Naive thymus-derived CD8-positive, alpha-beta T cell (primary cell): ENCODE data around the gene RAN. TPM values are rescaled to one million over a fixed set of nuclear protein-coding genes. Genes with fewer than 3 reads are reported as not detected.

ENCODE experiments used
- ATAC-seq, 2 donors: fragments of 150-1000 bp; cut with Tn5 transposase in 1 of 2; sonication (Bioruptor Pico), chemical (Tn5 transposase) in 1 of 2; 1 replicate in 1 of 2; 2 replicates in 1 of 2; pipeline ENCODE4 v1.10.0; 2021; ENCODE audit warnings: mild to moderate bottlenecking in 2 of 2, moderate library complexity in 2 of 2
- POLR2A ChIA-PET: fragments of 350-600 bp; sonication (Branson Sonifier 250); formaldehyde crosslinking; loops from one replicate; lab custom pipeline; 2021; ENCODE audit warnings: antibody characterized with exemption; lab: Charles Lee
- DNase-seq, 10 donors: peaks; one replicate each; pipeline versions ENCODE4 v3.0.0 to v3.0.0-alpha.2; 2020 to 2022
- H3K27ac Mint-ChIP-seq, 10 donors: one replicate each; pipeline ENCODE4 v1.8.0; 2020 to 2022; ENCODE audit warnings: mild to moderate bottlenecking in 10 of 10, mixed read lengths in 10 of 10, moderate library complexity in 4 of 10, inconsistent platforms in 1 of 10
- H3K27me3 Mint-ChIP-seq, 5 donors: one replicate each; pipeline ENCODE4 v1.8.0; 2021 to 2022; ENCODE audit warnings: mixed read lengths in 5 of 5
- H3K36me3 Mint-ChIP-seq, 3 donors: one replicate each; pipeline ENCODE4 v1.8.0; 2020 to 2022; ENCODE audit warnings: mixed read lengths in 3 of 3, mild to moderate bottlenecking in 2 of 3, inconsistent platforms in 1 of 3
- H3K4me1 Mint-ChIP-seq, 4 donors: one replicate each; pipeline ENCODE4 v1.8.0; 2021 to 2022; ENCODE audit warnings: mixed read lengths in 4 of 4
- H3K4me3 Mint-ChIP-seq, 10 donors: one replicate each; pipeline ENCODE4 v1.8.0; 2020 to 2022; ENCODE audit warnings: mild to moderate bottlenecking in 10 of 10, mixed read lengths in 10 of 10, moderate library complexity in 6 of 10, inconsistent platforms in 1 of 10
- H3K9me3 Mint-ChIP-seq, 9 donors: one replicate each; pipeline ENCODE4 v1.8.0; 2020 to 2022; ENCODE audit warnings: mixed read lengths in 9 of 9, mild to moderate bottlenecking in 3 of 9, inconsistent platforms in 1 of 9, moderate library complexity in 1 of 9
- polyA plus RNA-seq, 3 donors: library from polyadenylated mRNA; unstranded; fragments of 300-500 nt; fragmentation: Illumina TruSeq; gene quantifications; one replicate each; pipeline ENCODE4 v1.2.3, GENCODE V29; 2021
- total RNA-seq, 8 experiments: library from RNA in 2 of 8; stranded (reverse) in 2 of 8; gene quantifications; one replicate each; pipeline ENCODE4 v1.2.3 and lab custom pipeline; 2021 to 2026

RAN gene
- total RNA-seq (100 to 1,000 TPM; 325 to 331 TPM), polyA plus RNA-seq (100 to 1,000 TPM; 522 to 578 (median 572) TPM), total RNA-seq (lab: John Stamatoyannopoulos, UW) (180 to 1,117 (median 215) reads per million in 6 experiments)

GRCh38 chr12:130871286-130872178, at the start of gene RAN:
TSS of gene RAN (plus strand) at chr12:130872066. CDS start at chr12:130872594, 528 bp downstream.
- no peaks in the 10 kb centered on the region for H3K9me3 Mint-ChIP-seq
- POLR2A ChIA-PET, result interaction anchor here (2.3 kb wide), 1 partner anchor 32 kb away, joined by 11 read pairs; the partner anchor contains the start of gene STX2
- peak; percentile 75 to 76 for ATAC-seq
- H3K27ac Mint-ChIP-seq, result peak within 1 kb of the TSS; percentile 90 to 98 (median 95)
- H3K27me3 Mint-ChIP-seq, result no peaks in the 10 kb centered on the region
- peaks cover 9 to 41% (median 19%) of the 10 kb centered on the region in 3 donors for H3K36me3 Mint-ChIP-seq
- peak within 1 kb of the TSS; percentile 81 to 94 (median 93) for H3K4me3 Mint-ChIP-seq
- DNase-seq, result peak; percentile 82 to 95 (median 91)
- H3K4me1 Mint-ChIP-seq, result peaks cover 28 to 75% (median 67%) of the 10 kb centered on the region in 4 donors

- Mint-ChIP-seq H3K27me3 (no peaks in the 10 kb centered on the region), H3K4me1 (peaks cover 7 to 31% (median 24%) of the 10 kb centered on the region in 4 donors), H3K36me3 (peaks cover 0 to 25% (median 3%) of the 10 kb centered on the region in 3 donors), H3K4me3 (peak overlapping the region in 2 of 10 donors; percentile 11 to 18), H3K9me3 (no peaks in the 10 kb centered on the region), H3K27ac (peak overlapping the region; percentile 32 to 94 (median 84))
- DNase-seq, result no peak
- POLR2A ChIA-PET, result interaction anchor here (1.1 kb wide), 1 partner anchor 42 kb away, joined by 4 read pairs; no protein-coding TSS in a partner anchor
- ATAC-seq, result no peak
These were observed 46.1 kb upstream of the RAN start for GRCh38 chr12:130825771-130826150.

DNA sequence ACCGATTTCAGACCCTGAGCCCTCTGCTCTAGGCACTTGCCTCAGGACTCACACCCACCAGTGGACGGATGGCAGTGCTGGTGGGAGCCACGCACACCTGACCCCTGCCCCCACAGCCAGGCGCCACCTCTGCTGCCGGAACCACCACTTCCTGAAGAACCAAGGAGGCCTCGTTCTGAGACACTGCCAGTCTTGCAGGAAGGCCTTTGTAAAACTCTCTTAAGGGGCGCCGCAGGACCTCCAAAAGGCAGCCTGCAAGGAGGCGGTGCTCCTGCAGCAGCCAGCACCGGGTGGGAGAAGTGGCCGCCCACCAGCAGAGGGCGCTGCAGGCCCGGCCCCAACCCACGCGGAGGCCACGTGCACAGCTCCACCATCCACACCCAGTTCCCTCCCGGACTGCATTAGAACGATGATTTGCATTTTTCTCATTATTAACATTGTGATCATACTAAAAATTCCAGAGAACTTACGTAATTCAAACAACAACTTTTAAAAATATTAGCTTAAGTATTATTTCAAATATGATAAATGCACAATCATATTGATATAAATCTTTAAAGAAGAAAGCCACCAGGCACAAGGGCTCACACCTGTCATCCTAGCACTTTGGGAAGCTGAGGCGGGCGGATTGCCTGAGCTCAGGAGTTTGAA, 45.6 kb upstream of the RAN start:
- POLR2A ChIA-PET, result interaction anchor here (0.7 to 1.1 kb wide), 2 partner anchors 14 to 42 kb away, joined by 3 to 4 read pairs; no protein-coding TSS in a partner anchor

DNA sequence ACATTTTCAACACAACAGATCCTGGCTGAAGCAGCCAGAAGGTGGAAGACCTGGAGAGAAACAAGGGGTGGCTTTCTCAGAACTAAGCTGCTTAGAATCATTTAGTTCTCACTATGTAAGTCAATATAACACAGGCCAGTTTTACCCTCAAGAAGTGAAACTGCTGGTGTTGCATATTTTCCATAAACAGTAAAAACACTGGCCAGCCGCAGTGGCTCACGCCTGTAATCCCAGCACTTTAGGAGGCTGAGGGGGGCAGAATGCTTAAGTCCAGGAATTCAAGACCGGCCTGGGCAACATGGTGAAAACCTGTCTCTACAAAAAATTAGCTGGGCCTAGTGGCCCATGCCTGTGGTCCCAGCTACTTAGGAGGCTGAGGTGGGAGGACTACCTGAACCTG, 44.4 kb upstream of the RAN start:
- Mint-ChIP-seq H3K4me1 (peaks cover 10 to 38% (median 26%) of the 10 kb centered on the region in 4 donors), H3K4me3 (no peak overlapping the region), H3K27me3 (no peaks in the 10 kb centered on the region), H3K36me3 (peaks cover 0 to 15% (median 3%) of the 10 kb centered on the region in 3 donors), H3K27ac (peak overlapping the region in 8 of 10 donors; percentile 1 to 51 (median 32)), H3K9me3 (no peaks in the 10 kb centered on the region)
- POLR2A ChIA-PET, result interaction anchor here (1.6 kb wide), 1 partner anchor 12 kb away, joined by 5 read pairs; the partner anchor contains the start of gene STX2
- DNase-seq (no peak), ATAC-seq (no peak)

More for the DNA sequence above, 45.6 kb upstream of the RAN start:
- peak overlapping the region in 2 of 10 donors; percentile 11 to 18 for H3K4me3 Mint-ChIP-seq
- peaks cover 7 to 31% (median 24%) of the 10 kb centered on the region in 4 donors for H3K4me1 Mint-ChIP-seq
- H3K27ac Mint-ChIP-seq, result peak overlapping the region; percentile 32 to 94 (median 84)
- no peaks in the 10 kb centered on the region for H3K27me3 Mint-ChIP-seq
- H3K9me3 Mint-ChIP-seq, result no peaks in the 10 kb centered on the region
- DNase-seq (peak; percentile 66 to 91 (median 84)), ATAC-seq (peak; percentile 99 to 100)
- peaks cover 0 to 20% (median 3%) of the 10 kb centered on the region in 3 donors for H3K36me3 Mint-ChIP-seq

DNA sequence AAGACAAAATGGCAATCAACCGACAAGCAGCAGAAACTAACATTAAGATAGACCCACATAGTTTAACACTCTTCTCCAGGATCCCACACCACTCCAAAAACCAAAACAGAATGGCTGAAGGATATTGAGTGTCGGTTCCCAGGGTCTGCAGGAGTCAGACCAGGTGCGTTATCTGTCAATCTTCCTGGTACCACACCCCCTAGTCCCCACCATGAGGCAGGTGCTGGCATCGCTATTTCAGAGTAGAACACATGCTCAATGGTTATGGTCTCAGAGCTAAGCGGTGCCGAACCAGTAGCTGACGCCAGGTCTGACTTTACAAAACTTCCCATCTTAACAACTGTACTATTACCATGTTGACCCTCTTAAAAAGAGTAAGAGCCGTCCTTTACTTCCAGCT, 43.0 kb upstream of the RAN start:
- POLR2A ChIA-PET, result interaction anchor here (1.6 kb wide), 1 partner anchor 10 kb away, joined by 5 read pairs; the partner anchor contains the start of gene STX2
- Mint-ChIP-seq H3K27me3 (no peaks in the 10 kb centered on the region), H3K4me3 (no peak overlapping the region), H3K36me3 (peaks cover 0 to 4% (median 0%) of the 10 kb centered on the region in 3 donors), H3K27ac (peak overlapping the region in 1 of 10 donors; percentile 40), H3K9me3 (no peaks in the 10 kb centered on the region), H3K4me1 (peaks cover 16 to 46% (median 33%) of the 10 kb centered on the region in 4 donors)
- no peak for ATAC-seq
- DNase-seq, result no peak

- H3K36me3 Mint-ChIP-seq, result peaks cover 0 to 2% (median 0%) of the 10 kb centered on the region in 3 donors
- H3K4me3 Mint-ChIP-seq, result no peak overlapping the region
- H3K9me3 Mint-ChIP-seq, result no peaks in the 10 kb centered on the region
- H3K4me1 Mint-ChIP-seq, result peaks cover 16 to 46% (median 35%) of the 10 kb centered on the region in 4 donors
- DNase-seq (no peak), ATAC-seq (no peak)
- H3K27ac Mint-ChIP-seq, result peak overlapping the region in 3 of 10 donors; percentile 11 to 75 (median 40)
- POLR2A ChIA-PET, result no interaction called here
- H3K27me3 Mint-ChIP-seq, result no peaks in the 10 kb centered on the region
These were observed 42.2 kb upstream of the RAN start for GRCh38 chr12:130829391-130830245.

GRCh38 chr12:130830246-130830551, 41.7 kb upstream of the RAN start:
- H3K27ac Mint-ChIP-seq, result peak overlapping the region in 3 of 10 donors; percentile 11 to 69 (median 32)
- H3K36me3 Mint-ChIP-seq, result peaks cover 0 to 2% (median 0%) of the 10 kb centered on the region in 3 donors
- no peak overlapping the region for H3K4me3 Mint-ChIP-seq
- POLR2A ChIA-PET, result no interaction called here
- no peaks in the 10 kb centered on the region for H3K9me3 Mint-ChIP-seq
- H3K27me3 Mint-ChIP-seq, result no peaks in the 10 kb centered on the region
- DNase-seq, result no peak
- no peak for ATAC-seq
- peaks cover 16 to 46% (median 36%) of the 10 kb centered on the region in 4 donors for H3K4me1 Mint-ChIP-seq

DNA sequence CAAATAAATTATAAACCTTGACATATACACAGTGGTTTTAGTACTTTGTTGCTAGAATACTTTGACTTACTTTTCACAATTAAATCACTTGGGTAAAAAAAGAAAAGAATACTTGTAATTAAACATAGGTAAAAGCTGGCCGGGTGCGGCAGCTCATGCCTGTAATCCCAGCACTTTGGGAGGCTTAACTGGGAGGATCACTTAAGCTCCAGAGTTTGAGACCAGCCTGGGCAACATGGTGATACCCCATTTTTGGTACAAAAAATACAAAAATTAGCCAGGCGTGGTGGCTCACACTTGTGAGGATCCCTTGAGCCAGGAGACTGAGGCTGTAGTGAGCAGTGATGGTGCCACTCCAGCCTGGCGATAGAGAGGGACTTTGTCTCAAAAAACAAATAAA, 40.6 kb upstream of the RAN start:
- ATAC-seq (no peak), DNase-seq (no peak)
- no peaks in the 10 kb centered on the region for H3K27me3 Mint-ChIP-seq
- H3K36me3 Mint-ChIP-seq, result peaks cover 0 to 2% (median 0%) of the 10 kb centered on the region in 3 donors
- H3K27ac Mint-ChIP-seq, result no peak overlapping the region
- peaks cover 14 to 39% (median 34%) of the 10 kb centered on the region in 4 donors for H3K4me1 Mint-ChIP-seq
- no peak overlapping the region for H3K4me3 Mint-ChIP-seq
- POLR2A ChIA-PET, result no interaction called here
- no peaks in the 10 kb centered on the region for H3K9me3 Mint-ChIP-seq

- Mint-ChIP-seq H3K27me3 (no peaks in the 10 kb centered on the region), H3K4me1 (peaks cover 14 to 37% (median 34%) of the 10 kb centered on the region in 4 donors), H3K36me3 (peaks cover 0 to 2% (median 0%) of the 10 kb centered on the region in 3 donors), H3K9me3 (no peaks in the 10 kb centered on the region), H3K4me3 (no peak overlapping the region), H3K27ac (peak overlapping the region in 2 of 10 donors; percentile 43 to 48)
- ATAC-seq, result no peak
- POLR2A ChIA-PET, result no interaction called here
- no peak for DNase-seq
These were observed 39.9 kb upstream of the RAN start for GRCh38 chr12:130831876-130832405.

DNA sequence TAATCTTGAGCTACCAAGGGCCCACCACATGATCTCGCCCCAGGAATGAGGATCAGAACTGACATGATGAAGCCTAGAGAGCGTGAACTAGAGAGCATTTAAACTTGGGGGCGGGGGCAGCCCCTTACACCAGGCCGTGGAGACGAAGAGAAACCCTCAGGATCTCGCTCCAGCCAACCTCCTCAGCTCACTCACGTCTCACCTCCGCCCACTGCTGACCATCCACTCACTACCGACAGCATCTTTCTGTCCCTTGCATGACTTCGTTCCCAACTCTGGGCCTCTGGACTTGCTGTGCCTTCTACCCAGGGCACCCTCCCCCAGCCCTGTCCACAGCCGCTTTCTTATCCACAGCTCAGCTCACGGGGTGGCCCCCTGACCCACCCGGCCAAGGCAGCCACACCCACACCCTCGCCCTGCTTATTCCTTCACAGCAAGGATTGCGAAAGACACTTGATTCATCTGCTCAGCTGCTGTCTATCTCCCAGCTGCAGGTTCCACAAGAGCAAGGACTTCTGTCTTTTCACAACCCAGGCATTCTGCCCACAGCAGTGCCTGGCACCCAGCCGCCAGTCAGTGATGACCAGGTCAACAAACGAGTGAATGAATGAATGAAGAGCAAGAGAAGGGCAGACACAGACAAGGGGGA, 39.2 kb upstream of the RAN start:
- H3K4me3 Mint-ChIP-seq, result peak overlapping the region in 1 of 10 donors; percentile 15
- H3K27ac Mint-ChIP-seq, result peak overlapping the region in 1 of 10 donors; percentile 48
- no peaks in the 10 kb centered on the region for H3K9me3 Mint-ChIP-seq
- ATAC-seq (no peak), DNase-seq (no peak)
- H3K27me3 Mint-ChIP-seq, result no peaks in the 10 kb centered on the region
- peaks cover 0 to 2% (median 0%) of the 10 kb centered on the region in 3 donors for H3K36me3 Mint-ChIP-seq
- POLR2A ChIA-PET, result no interaction called here
- H3K4me1 Mint-ChIP-seq, result peaks cover 10 to 40% (median 30%) of the 10 kb centered on the region in 4 donors

DNA sequence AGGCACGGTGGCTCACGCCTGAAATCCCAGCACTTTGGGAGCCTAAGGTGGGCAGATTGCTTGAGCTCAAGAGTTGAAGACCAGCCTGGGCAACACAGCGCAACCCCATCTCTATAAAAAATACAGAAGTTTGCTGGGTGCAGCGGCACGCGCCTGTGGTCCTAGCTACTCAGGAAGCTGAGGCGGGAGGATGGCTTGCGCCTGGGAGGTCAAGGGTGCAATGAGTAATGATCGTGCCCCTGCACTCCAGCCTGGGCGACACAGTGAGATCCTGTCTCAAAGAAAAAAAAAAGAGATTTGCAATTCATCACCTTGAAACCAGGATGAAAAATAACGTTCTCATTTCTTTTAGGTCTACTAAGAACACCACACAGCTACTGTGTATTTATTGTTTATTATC, 36.9 kb upstream of the RAN start:
- Mint-ChIP-seq H3K9me3 (no peaks in the 10 kb centered on the region), H3K27me3 (no peaks in the 10 kb centered on the region), H3K36me3 (peaks cover 0 to 2% (median 0%) of the 10 kb centered on the region in 3 donors), H3K27ac (no peak overlapping the region), H3K4me3 (no peak overlapping the region), H3K4me1 (peaks cover 14 to 53% (median 42%) of the 10 kb centered on the region in 4 donors)
- POLR2A ChIA-PET, result no interaction called here
- no peak for ATAC-seq
- no peak for DNase-seq
